K562 (cell line): Measurements from ENCODE around the gene CAGE1. TPM values are rescaled to one million over a fixed set of nuclear protein-coding genes. Genes with fewer than 3 reads are reported as not detected.
A peak's percentile ranks its signal among the peaks of the same experiment; 100 is the strongest.

Experiments
- ATAC-seq: fragments of 200-7000 bp; cut with Tn5 transposase; 3 replicates; pipeline ENCODE4 v1.9.1; 2020; ENCODE audit warnings: moderate library complexity
- BruUV-seq: library from RNA; stranded (reverse); fragments of 400-500 nt; replicated peaks from 2 replicates; lab custom pipeline; 2021; lab: Mats Ljungman, UMichigan
- CTCF ChIA-PET: fragments of 300-600 bp; formaldehyde crosslinking; extraction: SDS; loops from one replicate; lab custom pipeline; 2021; ENCODE audit warnings: low intra/inter-chr PET ratio; lab: Yijun Ruan, JAX
- POLR2A ChIA-PET: fragments of 300-600, 350-650 bp; sonication (Branson Sonifier 250); formaldehyde crosslinking; extraction: SDS; loops from one replicate; lab custom pipeline; 2021; ENCODE audit warnings: antibody characterized with exemption, inconsistent platforms; lab: Yijun Ruan, JAX
- DNase-seq, 4 experiments: peaks; one replicate each; pipeline versions ENCODE4 v3.0.0 to v3.0.0-alpha.2; 2011 to 2018; ENCODE audit warnings: low spot score in 3 of 4, mixed read lengths in 3 of 4; ENCODE audit errors: extremely low read depth in 1 of 4
- FAIRE-seq: peaks from 2 replicates; lab custom pipeline; 2011; peaks lifted over from hg19 to GRCh38; lab: Jason Lieb, UNC
- H2AFZ ChIP-seq: 2 replicates; pipeline ENCODE4 v1.6.0; 2011; ENCODE audit warnings: low read depth, low read length, control low read depth, inconsistent platforms
- H3K27ac ChIP-seq: fragments of 200-600 bp; 3 replicates; pipeline ENCODE4 v1.8.0; 2011; ENCODE audit warnings: low read depth, mild to moderate bottlenecking, control low read depth, inconsistent platforms, low read length, moderate library complexity, mixed read lengths; ENCODE audit errors: extremely low read depth
- H3K27me3 ChIP-seq, 2 experiments: fragments of 300-600 bp in 1 of 2; 2 replicates in 1 of 2; 3 replicates in 1 of 2; pipeline versions ENCODE4 v1.6.0 to v1.8.0; 2011; ENCODE audit warnings: inconsistent platforms in 2 of 2, low read length in 2 of 2, mild to moderate bottlenecking in 1 of 2, mixed read lengths in 1 of 2, moderate library complexity in 1 of 2; ENCODE audit not compliant: control insufficient read depth in 2 of 2, insufficient read depth in 2 of 2
- H3K36me3 ChIP-seq: fragments of 300-600 bp; 3 replicates; pipeline ENCODE4 v1.8.0; 2011; ENCODE audit warnings: mild to moderate bottlenecking, low read length, inconsistent platforms; ENCODE audit not compliant: control insufficient read depth, insufficient read depth
- H3K4me1 ChIP-seq, 2 experiments: fragments of 200-600 bp in 1 of 2; replicated peaks in 1 of 2; 2 replicates in 1 of 2; 3 replicates in 1 of 2; pipeline versions ENCODE4 v1.5.1 to v1.8.0; 2011; ENCODE audit warnings: inconsistent platforms in 2 of 2, low read length in 2 of 2, mild to moderate bottlenecking in 1 of 2, mixed read lengths in 1 of 2, moderate library complexity in 1 of 2; ENCODE audit not compliant: control insufficient read depth in 2 of 2, insufficient read depth in 2 of 2
- H3K4me2 ChIP-seq: 2 replicates; pipeline ENCODE4 v1.6.1; 2011; ENCODE audit warnings: low read length, control low read depth, inconsistent platforms, mixed read lengths; ENCODE audit not compliant: insufficient read depth
- H3K4me3 ChIP-seq: fragments of 200-600 bp; sonication (generic), shearing (Covaris generic); 2 replicates; pipeline ENCODE4 v1.5.1; 2016; ENCODE audit warnings: control low read depth, inconsistent platforms
- H3K79me2 ChIP-seq: fragments of 200-600 bp; 3 replicates; pipeline ENCODE4 v1.8.0; 2011; ENCODE audit warnings: low read length, inconsistent platforms; ENCODE audit not compliant: control insufficient read depth, insufficient read depth
- H3K9ac ChIP-seq, 2 experiments: 2 replicates each; pipeline versions ENCODE4 v1.6.0 to v1.6.1; 2011; ENCODE audit warnings: low read depth in 2 of 2, low read length in 2 of 2, control low read depth in 1 of 2, inconsistent platforms in 1 of 2, mild to moderate bottlenecking in 1 of 2, mixed read lengths in 1 of 2; ENCODE audit not compliant: insufficient read depth in 1 of 2
- H3K9me1 ChIP-seq: one replicate; pipeline ENCODE4 v1.6.0; 2011; ENCODE audit warnings: inconsistent platforms, mild to moderate bottlenecking, low read length, moderate library complexity; ENCODE audit not compliant: control insufficient read depth, insufficient read depth
- H3K9me3 ChIP-seq: replicated peaks from 2 replicates; pipeline ENCODE4 v1.5.1; 2011; ENCODE audit warnings: low read depth, low read length, inconsistent platforms; ENCODE audit not compliant: control insufficient read depth, insufficient read depth
- H4K20me1 ChIP-seq: replicated peaks from 2 replicates; pipeline ENCODE4 v1.6.1; 2011; ENCODE audit warnings: low read length, inconsistent platforms, mixed read lengths; ENCODE audit not compliant: control insufficient read depth, insufficient read depth
- ARID1B ChIP-seq: fragments of 450-650 bp; IDR thresholded peaks from 2 replicates; pipeline ENCODE4 v1.6.1; 2016; ENCODE audit warnings: antibody characterized with exemption, mild to moderate bottlenecking, inconsistent platforms
- BHLHE40 ChIP-seq: IDR thresholded peaks from 2 replicates; pipeline ENCODE4 v1.6.1; 2011; ENCODE audit warnings: low read length, improper control_type of control experiment
- CBFA2T3 ChIP-seq: fragments of 450-650 bp; IDR thresholded peaks from 2 replicates; pipeline ENCODE4 v1.6.1; 2017
- CBX5 ChIP-seq: IDR thresholded peaks from 2 replicates; pipeline ENCODE4 v1.6.1; 2014; ENCODE audit warnings: low read depth, borderline replicate concordance
- EGR1 ChIP-seq: fragments of 450-650 bp; conservative IDR thresholded peaks from 2 replicates; pipeline ENCODE4 v1.6.1; 2017; ENCODE audit warnings: mild to moderate bottlenecking
- NRF1 ChIP-seq, 2 experiments: fragments of 450-650 bp; IDR thresholded peaks in 1 of 2; conservative IDR thresholded peaks in 1 of 2; 2 replicates each; pipeline ENCODE4 v1.6.1; 2014; ENCODE audit warnings: mild to moderate bottlenecking in 2 of 2
- RFX7 ChIP-seq: fragments of 250-450 bp; sonication (Bioruptor Pico); IDR thresholded peaks from 2 replicates; pipeline ENCODE4 v1.5.1; 2021; ENCODE audit warnings: mild to moderate bottlenecking
- SOX6 ChIP-seq: fragments of 450-650 bp; IDR thresholded peaks from 2 replicates; pipeline ENCODE4 v1.6.1; 2014; ENCODE audit warnings: mild to moderate bottlenecking
- SUPT5H ChIP-seq: fragments of 450-650 bp; IDR thresholded peaks from 2 replicates; pipeline ENCODE4 v1.6.1; 2016
- TAL1 ChIP-seq: fragments of 450-650 bp; IDR thresholded peaks from 2 replicates; pipeline ENCODE4 v1.6.1; 2016; ENCODE audit warnings: mild to moderate bottlenecking
- TEAD4 ChIP-seq, 2 experiments: sonication (generic) in 1 of 2; formaldehyde crosslinking in 1 of 2; IDR thresholded peaks; 2 replicates each; pipeline versions ENCODE4 v1.6.1 to v1.8.0; 2012 to 2022; ENCODE audit warnings: borderline replicate concordance in 1 of 2, inconsistent platforms in 1 of 2, low read length in 1 of 2, mild to moderate bottlenecking in 1 of 2, missing genetic modification reagents in 1 of 2
- ZNF644 ChIP-seq: fragments of 200-800 bp; sonication (Bioruptor generic); IDR thresholded peaks from 2 replicates; pipeline ENCODE4 v1.6.1; 2016; ENCODE audit warnings: low read depth, missing genetic modification characterization, missing compliant biosample characterization
- WGBS: fragments of 100-300 bp; shearing (Covaris generic); methylation state at CpG from one replicate; pipeline ENCODE4 v1.1.6; 2016; ENCODE audit warnings: low coverage, mixed read lengths; ENCODE audit not compliant: insufficient coverage; ENCODE audit errors: missing lambda C conversion rate; 5-methylcytosine and 5-hydroxymethylcytosine counted together
- in situ Hi-C: fragments of 300-500 bp; cut with MboI; formaldehyde crosslinking; loops from 4 replicates; pipeline ENCODE4 v1.15.0; 2018; ENCODE audit warnings: inconsistent platforms, mixed read lengths
- intact Hi-C: fragments of 100-400 bp; cut with micrococcal nuclease; formaldehyde crosslinking; loops from 2 replicates; pipeline ENCODE4 v1.14.2; 2022
- polyA plus RNA-seq, 8 experiments: library from polyadenylated mRNA; depleted of rRNA in 4 of 8; stranded (reverse) in 5 of 8; unstranded in 3 of 8; fragments of >200 nt; fragmentation: Nextera tagmentation in 2 of 8; fragmentation: Illumina TruSeq in 1 of 8; extraction: Ambion mirVana in 2 of 8; extraction: Trizol in 1 of 8; gene quantifications; 2 replicates each; pipeline versions ENCODE4 v1.2.1 to v1.2.3, GENCODE V29; 2011 to 2014; ENCODE audit warnings: inconsistent platforms in 1 of 8, missing spikeins in 1 of 8
- total RNA-seq, 7 experiments: library from RNA; depleted of rRNA in 6 of 7; stranded (reverse); fragments of >200 nt in 6 of 7; fragmentation: Illumina TruSeq in 2 of 7; extraction: Trizol in 2 of 7; gene quantifications; 2 replicates each; pipeline versions ENCODE4 v1.2.1 to v1.2.3, GENCODE V29; 2011 to 2021; ENCODE audit warnings: low replicate concordance in 1 of 7
- TF ChIP-seq, protein P1 (sequence below), 2 experiments: fragments of 200-800 bp in 1 of 2; sonication (Bioruptor generic) in 1 of 2; sonication (generic) in 1 of 2; formaldehyde crosslinking in 1 of 2; IDR thresholded peaks in 1 of 2; conservative IDR thresholded peaks in 1 of 2; 2 replicates each; pipeline versions ENCODE4 v1.5.0 to v1.6.1; 2016 to 2020; ENCODE audit warnings: missing compliant biosample characterization in 1 of 2, missing genetic modification characterization in 1 of 2, missing genetic modification reagents in 1 of 2
- TF ChIP-seq, protein P2 (sequence below): fragments of 450-650 bp; IDR thresholded peaks from 2 replicates; pipeline ENCODE4 v1.7.0; 2016; ENCODE audit warnings: borderline replicate concordance
- TF ChIP-seq, protein P3 (sequence below): fragments of 250-450 bp; sonication (Bioruptor Pico); IDR thresholded peaks from 2 replicates; pipeline ENCODE4 v1.5.0; 2022; ENCODE audit warnings: mild to moderate bottlenecking

CAGE1 gene
- total and polyA plus RNA-seq, 9 of the 15 experiments (the other 6 are each of a cell fraction or from before 2014, with no cell fraction given) = 0.13 to 0.33 (median 0.18) TPM; not detected in 4

DNA sequence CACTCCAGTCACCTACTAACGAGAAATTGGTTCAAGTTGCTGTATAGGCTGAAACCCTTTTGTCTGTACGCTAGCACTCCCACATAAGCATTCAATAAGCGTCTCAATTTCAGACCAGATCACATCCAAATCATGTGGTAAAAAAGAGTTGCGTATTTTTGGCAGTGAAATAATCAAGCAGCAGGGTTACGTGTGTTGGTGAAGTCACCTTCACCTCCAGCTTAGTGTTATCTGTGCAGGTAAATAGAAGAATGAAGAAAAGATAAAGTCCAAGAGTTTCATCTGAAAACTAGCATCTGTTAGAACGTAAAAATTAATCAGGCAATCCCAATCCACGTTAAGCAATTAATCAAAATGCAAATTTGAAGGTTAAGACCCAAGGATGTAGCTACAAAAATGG is 87.8 kb downstream of the CAGE1 start (continued):
- TF ChIP-seq, protein P1, sequence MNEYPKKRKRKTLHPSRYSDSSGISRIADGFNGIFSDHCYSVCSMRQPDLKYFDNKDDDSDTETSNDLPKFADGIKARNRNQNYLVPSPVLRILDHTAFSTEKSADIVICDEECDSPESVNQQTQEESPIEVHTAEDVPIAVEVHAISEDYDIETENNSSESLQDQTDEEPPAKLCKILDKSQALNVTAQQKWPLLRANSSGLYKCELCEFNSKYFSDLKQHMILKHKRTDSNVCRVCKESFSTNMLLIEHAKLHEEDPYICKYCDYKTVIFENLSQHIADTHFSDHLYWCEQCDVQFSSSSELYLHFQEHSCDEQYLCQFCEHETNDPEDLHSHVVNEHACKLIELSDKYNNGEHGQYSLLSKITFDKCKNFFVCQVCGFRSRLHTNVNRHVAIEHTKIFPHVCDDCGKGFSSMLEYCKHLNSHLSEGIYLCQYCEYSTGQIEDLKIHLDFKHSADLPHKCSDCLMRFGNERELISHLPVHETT (CRISPR knock-in tag; conservative IDR thresholded peaks at IDR 0.05 in 1 of 2, IDR thresholded peaks at IDR 0.05 in 1 of 2) = no peak
- TF ChIP-seq NRF1 (conservative IDR thresholded peaks at IDR 0.05 in 1 of 2, IDR thresholded peaks at IDR 0.05 in 1 of 2) = no peak
- TF ChIP-seq, protein P2, sequence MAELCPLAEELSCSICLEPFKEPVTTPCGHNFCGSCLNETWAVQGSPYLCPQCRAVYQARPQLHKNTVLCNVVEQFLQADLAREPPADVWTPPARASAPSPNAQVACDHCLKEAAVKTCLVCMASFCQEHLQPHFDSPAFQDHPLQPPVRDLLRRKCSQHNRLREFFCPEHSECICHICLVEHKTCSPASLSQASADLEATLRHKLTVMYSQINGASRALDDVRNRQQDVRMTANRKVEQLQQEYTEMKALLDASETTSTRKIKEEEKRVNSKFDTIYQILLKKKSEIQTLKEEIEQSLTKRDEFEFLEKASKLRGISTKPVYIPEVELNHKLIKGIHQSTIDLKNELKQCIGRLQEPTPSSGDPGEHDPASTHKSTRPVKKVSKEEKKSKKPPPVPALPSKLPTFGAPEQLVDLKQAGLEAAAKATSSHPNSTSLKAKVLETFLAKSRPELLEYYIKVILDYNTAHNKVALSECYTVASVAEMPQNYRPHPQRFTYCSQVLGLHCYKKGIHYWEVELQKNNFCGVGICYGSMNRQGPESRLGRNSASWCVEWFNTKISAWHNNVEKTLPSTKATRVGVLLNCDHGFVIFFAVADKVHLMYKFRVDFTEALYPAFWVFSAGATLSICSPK = no peak

DNA sequence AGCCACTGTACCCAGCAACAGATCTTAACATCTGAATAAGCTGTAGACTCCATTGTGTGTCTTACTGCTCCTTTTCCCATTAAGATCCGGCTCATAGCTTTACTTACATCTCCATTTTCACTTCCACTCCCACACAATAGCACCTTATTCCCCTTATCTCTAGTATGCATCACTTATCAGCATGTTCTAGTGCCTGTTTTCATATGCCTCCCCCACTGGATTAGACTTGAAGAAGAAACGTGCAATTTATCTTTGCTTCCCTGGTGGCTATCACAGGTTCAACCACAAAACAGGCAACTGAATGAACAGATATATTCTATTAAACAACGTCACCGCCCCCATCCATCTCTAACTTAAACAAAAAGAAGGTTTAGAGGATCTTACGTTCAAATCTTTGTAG is 88.6 kb downstream of the CAGE1 start:
- Histone ChIP-seq H3K4me1 (no peaks in the 10 kb centered on the region), H3K27ac (no peak overlapping the region), H3K4me2 (no peak overlapping the region), H4K20me1 (no peaks in the 10 kb centered on the region), H3K4me3 (no peak overlapping the region), H3K36me3 (peaks cover 97% of the 10 kb centered on the region), H3K9me1 (no peaks in the 10 kb centered on the region), H3K9me3 (no peaks in the 10 kb centered on the region), H2AFZ (no peak overlapping the region), H3K9ac (no peak overlapping the region), H3K27me3 (no peaks in the 10 kb centered on the region), H3K79me2 (peaks cover 25% of the 10 kb centered on the region)
- 55% methylated on average over 5 of the region's 5 CpGs for WGBS
- intact Hi-C loops (no loop called here), in situ Hi-C loops (no loop called here)
- ATAC-seq (no peak), DNase-seq (peak in 2 of 4 experiments; percentile 20 to 25), FAIRE-seq (no peak)
- TF ChIP-seq EGR1 (0 out of 2 replicates have a peak, but pooled peaks have one; percentile 4), RFX7 (CRISPR knock-in tag) (no peak), SUPT5H (peak; percentile 28; the same call in 1 of the 2 replicates), ZNF644 (tag) (no peak), CBX5 (no peak), SOX6 (peak; percentile 26; the same call in 1 of the 2 replicates), ARID1B (peak; percentile 32; the same call in 1 of the 2 replicates), TEAD4 (IDR thresholded peaks at IDR 0.05; ENCODE audit: low read length) (0 out of 2 replicates have a peak, but pooled peaks have one; percentile 43), TEAD4 (CRISPR knock-in tag; IDR thresholded peaks at IDR 0.05; ENCODE audit: borderline replicate concordance) (no peak), CBFA2T3 (peak; percentile 55), TAL1 (peak; percentile 17; the same call in 1 of the 2 replicates), BHLHE40 (peak; percentile 32; the same call in 1 of the 2 replicates)
- TF ChIP-seq, protein P3, sequence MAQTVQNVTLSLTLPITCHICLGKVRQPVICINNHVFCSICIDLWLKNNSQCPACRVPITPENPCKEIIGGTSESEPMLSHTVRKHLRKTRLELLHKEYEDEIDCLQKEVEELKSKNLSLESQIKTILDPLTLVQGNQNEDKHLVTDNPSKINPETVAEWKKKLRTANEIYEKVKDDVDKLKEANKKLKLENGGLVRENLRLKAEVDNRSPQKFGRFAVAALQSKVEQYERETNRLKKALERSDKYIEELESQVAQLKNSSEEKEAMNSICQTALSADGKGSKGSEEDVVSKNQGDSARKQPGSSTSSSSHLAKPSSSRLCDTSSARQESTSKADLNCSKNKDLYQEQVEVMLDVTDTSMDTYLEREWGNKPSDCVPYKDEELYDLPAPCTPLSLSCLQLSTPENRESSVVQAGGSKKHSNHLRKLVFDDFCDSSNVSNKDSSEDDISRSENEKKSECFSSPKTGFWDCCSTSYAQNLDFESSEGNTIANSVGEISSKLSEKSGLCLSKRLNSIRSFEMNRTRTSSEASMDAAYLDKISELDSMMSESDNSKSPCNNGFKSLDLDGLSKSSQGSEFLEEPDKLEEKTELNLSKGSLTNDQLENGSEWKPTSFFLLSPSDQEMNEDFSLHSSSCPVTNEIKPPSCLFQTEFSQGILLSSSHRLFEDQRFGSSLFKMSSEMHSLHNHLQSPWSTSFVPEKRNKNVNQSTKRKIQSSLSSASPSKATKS (CRISPR knock-in tag) = no peak
- no TSS peak for BruUV-seq
- POLR2A ChIA-PET = interaction anchor here (0.9 to 3.8 kb wide), 5 partner anchors 9 to 163 kb away, joined by 3 to 16 read pairs (median 6); no protein-coding TSS in a partner anchor
- CTCF ChIA-PET = no interaction called here
